Naive thymus-derived CD4-positive, alpha-beta T cell (primary cell): ENCODE measurements around the gene CLTCL1. TPM values are rescaled to one million over a fixed set of nuclear protein-coding genes. Genes with fewer than 3 reads are reported as not detected.

Experiments
- ATAC-seq: fragments of 150-1000 bp; cut with Tn5 transposase; 2 replicates; pipeline ENCODE4 v1.10.0; 2021; ENCODE audit warnings: mild to moderate bottlenecking, moderate library complexity
- CTCF ChIA-PET: fragments of 350-600 bp; sonication (Branson Sonifier 250); formaldehyde crosslinking; loops from one replicate; lab custom pipeline; 2021; ENCODE audit warnings: antibody characterized with exemption; lab: Charles Lee
- POLR2A ChIA-PET: fragments of 350-600 bp; sonication (Branson Sonifier 250); formaldehyde crosslinking; loops from one replicate; lab custom pipeline; 2021; ENCODE audit warnings: antibody characterized with exemption, inconsistent platforms; lab: Charles Lee
- DNase-seq, 9 donors: peaks; one replicate each; pipeline versions ENCODE4 v3.0.0 to v3.0.0-alpha.2; 2020 to 2022; ENCODE audit warnings: mixed read lengths in 1 of 9
- H3K27ac ChIP-seq: one replicate; pipeline ENCODE4 v1.7.0; 2013; ENCODE audit warnings: mild to moderate bottlenecking, low read depth, low read length, moderate library complexity
- H3K27me3 ChIP-seq, 2 donors: one replicate each; pipeline ENCODE4 v1.7.0; 2013; ENCODE audit warnings: low read length in 2 of 2, mild to moderate bottlenecking in 2 of 2, moderate library complexity in 2 of 2; ENCODE audit not compliant: control insufficient read depth in 2 of 2, insufficient read depth in 2 of 2
- H3K36me3 ChIP-seq, 3 experiments: 1 replicate in 2 of 3; 2 replicates in 1 of 3; pipeline ENCODE4 v1.7.0; 2013; ENCODE audit warnings: low read length in 3 of 3, mild to moderate bottlenecking in 3 of 3, moderate library complexity in 1 of 3; ENCODE audit not compliant: insufficient read depth in 3 of 3, control insufficient read depth in 2 of 3
- H3K4me1 ChIP-seq, 2 donors: one replicate each; pipeline ENCODE4 v1.7.0; 2013; ENCODE audit warnings: low read length in 2 of 2, mild to moderate bottlenecking in 2 of 2, moderate library complexity in 1 of 2; ENCODE audit not compliant: control insufficient read depth in 2 of 2, insufficient read depth in 2 of 2
- H3K4me3 ChIP-seq: 2 replicates; pipeline ENCODE4 v1.7.0; 2013; ENCODE audit warnings: mild to moderate bottlenecking, low read length
- H3K9me3 ChIP-seq, 3 experiments: 1 replicate in 2 of 3; 2 replicates in 1 of 3; pipeline ENCODE4 v1.7.0; 2013; ENCODE audit warnings: low read length in 3 of 3; ENCODE audit not compliant: control insufficient read depth in 2 of 3
- H3K27ac Mint-ChIP-seq, 9 donors: one replicate each; pipeline ENCODE4 v1.8.0; 2020 to 2022; ENCODE audit warnings: mixed read lengths in 9 of 9, mild to moderate bottlenecking in 8 of 9, moderate library complexity in 5 of 9, inconsistent platforms in 2 of 9
- H3K27me3 Mint-ChIP-seq, 5 donors: one replicate each; pipeline ENCODE4 v1.8.0; 2021 to 2022; ENCODE audit warnings: mixed read lengths in 5 of 5, mild to moderate bottlenecking in 1 of 5
- H3K36me3 Mint-ChIP-seq, 5 donors: one replicate each; pipeline ENCODE4 v1.8.0; 2020 to 2022; ENCODE audit warnings: mixed read lengths in 5 of 5, mild to moderate bottlenecking in 3 of 5, inconsistent platforms in 1 of 5
- H3K4me1 Mint-ChIP-seq, 7 donors: one replicate each; pipeline ENCODE4 v1.8.0; 2020 to 2022; ENCODE audit warnings: mixed read lengths in 7 of 7, mild to moderate bottlenecking in 3 of 7, inconsistent platforms in 1 of 7
- H3K4me3 Mint-ChIP-seq, 10 donors: one replicate each; pipeline ENCODE4 v1.8.0; 2020 to 2022; ENCODE audit warnings: mild to moderate bottlenecking in 10 of 10, mixed read lengths in 10 of 10, moderate library complexity in 6 of 10, inconsistent platforms in 2 of 10
- H3K9me3 Mint-ChIP-seq, 11 donors: one replicate each; pipeline ENCODE4 v1.8.0; 2020 to 2022; ENCODE audit warnings: mixed read lengths in 11 of 11, mild to moderate bottlenecking in 4 of 11, inconsistent platforms in 1 of 11, moderate library complexity in 1 of 11
- intact Hi-C, 2 donors: fragments of 100-400 bp; cut with micrococcal nuclease; formaldehyde crosslinking; loops; one replicate each; pipeline ENCODE4 v1.15.1; 2023
- polyA plus RNA-seq, 2 donors: library from polyadenylated mRNA; unstranded; fragments of 300-500 nt; fragmentation: Illumina TruSeq; gene quantifications; one replicate each; pipeline ENCODE4 v1.2.3, GENCODE V29; 2021
- total RNA-seq, 6 experiments: library from RNA in 5 of 6; stranded (reverse) in 5 of 6; gene quantifications; 1 replicate in 5 of 6; 2 replicates in 1 of 6; pipeline ENCODE4 v1.2.3 and lab custom pipeline; 2021 to 2026

CLTCL1 gene
- total and polyA plus RNA-seq, 7 experiments from 2014 or later = 0.22 to 3.1 (median 1.2) TPM

DNA sequence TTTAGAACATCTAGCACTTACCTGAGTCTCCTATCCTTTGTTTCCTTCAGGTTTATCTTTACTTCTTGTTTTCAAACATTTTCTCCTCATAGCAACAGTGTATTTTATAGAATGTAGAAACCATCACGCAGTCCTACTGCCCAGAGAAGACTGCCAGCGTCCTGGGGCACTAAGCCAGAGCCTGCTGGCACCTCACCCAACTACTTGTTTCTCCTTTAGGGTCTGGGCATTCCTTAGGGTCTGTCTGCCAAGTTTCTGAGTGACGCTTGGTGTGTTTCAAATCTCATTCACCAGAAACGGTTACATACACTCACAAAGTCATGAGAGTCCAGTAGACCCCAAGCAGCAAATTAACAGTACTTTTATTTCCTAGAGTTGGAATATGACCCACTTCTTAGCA, 63.3 kb downstream of the CLTCL1 start:
- Histone ChIP-seq H3K4me3 (no peak overlapping the region), H3K9me3 (no peaks in the 10 kb centered on the region), H3K27ac (no peak overlapping the region), H3K4me1 (no peaks in the 10 kb centered on the region), H3K27me3 (no peaks in the 10 kb centered on the region), H3K36me3 (no peaks in the 10 kb centered on the region)
- H3K27me3 Mint-ChIP-seq = peaks cover 0 to 8% (median 0%) of the 10 kb centered on the region in 5 donors
- H3K27ac Mint-ChIP-seq = no peak overlapping the region
- CTCF ChIA-PET = no interaction called here
- H3K4me3 Mint-ChIP-seq = no peak overlapping the region
- ATAC-seq = no peak
- no peak for DNase-seq
- POLR2A ChIA-PET = no interaction called here
- no peaks in the 10 kb centered on the region for H3K9me3 Mint-ChIP-seq
- peaks cover 0 to 3% (median 0%) of the 10 kb centered on the region in 7 donors for H3K4me1 Mint-ChIP-seq
- intact Hi-C loops = no loop called here
- peaks cover 0 to 7% (median 5%) of the 10 kb centered on the region in 5 donors for H3K36me3 Mint-ChIP-seq

DNA sequence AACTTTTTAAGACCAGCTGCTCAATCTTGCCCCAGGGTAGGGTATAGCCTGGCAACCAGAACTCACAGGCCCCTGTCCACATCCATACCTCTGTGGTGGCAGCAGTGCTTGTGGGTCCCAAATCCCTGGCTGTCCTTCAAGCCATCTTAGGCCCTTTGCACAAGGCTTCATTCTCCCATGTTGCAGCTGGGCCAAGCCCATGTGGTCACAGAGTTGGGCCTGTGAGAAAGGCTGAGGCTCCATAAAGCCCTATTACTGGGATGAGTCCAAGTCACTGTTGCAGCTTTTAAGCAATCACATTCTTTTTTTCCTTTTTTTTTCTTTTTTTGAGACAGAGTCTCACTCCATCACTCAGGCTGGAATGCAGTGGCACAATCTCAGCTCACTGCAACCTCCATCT, 65.1 kb downstream of the CLTCL1 start:
- H3K4me1 Mint-ChIP-seq = peaks cover 0 to 3% (median 0%) of the 10 kb centered on the region in 7 donors
- H3K27me3 Mint-ChIP-seq = peaks cover 0 to 8% (median 0%) of the 10 kb centered on the region in 5 donors
- Histone ChIP-seq H3K4me1 (no peaks in the 10 kb centered on the region), H3K27me3 (no peaks in the 10 kb centered on the region), H3K27ac (no peak overlapping the region), H3K4me3 (no peak overlapping the region), H3K36me3 (no peaks in the 10 kb centered on the region), H3K9me3 (no peaks in the 10 kb centered on the region)
- intact Hi-C loops = no loop called here
- no peaks in the 10 kb centered on the region for H3K9me3 Mint-ChIP-seq
- DNase-seq (no peak), ATAC-seq (no peak)
- H3K36me3 Mint-ChIP-seq = peaks cover 0 to 6% (median 0%) of the 10 kb centered on the region in 5 donors
- H3K27ac Mint-ChIP-seq = no peak overlapping the region
- no peak overlapping the region for H3K4me3 Mint-ChIP-seq
- ChIA-PET CTCF (no interaction called here), POLR2A (interaction anchor here (0.6 kb wide), 1 partner anchor 79 kb away, joined by 4 read pairs; no protein-coding TSS in a partner anchor)

DNA sequence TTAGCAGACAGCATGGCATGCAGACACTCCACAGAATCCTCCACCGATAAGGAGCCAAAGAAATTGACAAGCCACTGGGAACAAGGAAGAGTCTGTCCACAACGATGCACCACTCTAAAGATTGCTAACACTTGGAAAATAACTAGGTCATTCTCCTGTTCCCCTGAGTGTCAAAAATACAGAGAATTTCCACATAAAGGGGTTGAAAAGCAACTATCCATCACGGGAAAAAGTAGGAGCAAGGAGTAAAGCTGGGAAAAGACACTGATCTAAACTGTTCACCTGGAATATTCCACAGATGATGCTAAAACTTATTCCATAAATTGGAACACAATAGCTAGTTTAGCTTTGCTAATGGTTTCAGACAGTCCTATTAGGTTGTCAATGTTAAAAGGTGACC, 66.0 kb downstream of the CLTCL1 start:
- Histone ChIP-seq H3K4me3 (no peak overlapping the region), H3K4me1 (no peaks in the 10 kb centered on the region), H3K36me3 (no peaks in the 10 kb centered on the region), H3K9me3 (no peaks in the 10 kb centered on the region), H3K27ac (no peak overlapping the region), H3K27me3 (no peaks in the 10 kb centered on the region)
- Mint-ChIP-seq H3K4me1 (peaks cover 0 to 3% (median 0%) of the 10 kb centered on the region in 7 donors), H3K9me3 (no peaks in the 10 kb centered on the region), H3K27ac (no peak overlapping the region), H3K27me3 (peaks cover 0 to 8% (median 0%) of the 10 kb centered on the region in 5 donors), H3K4me3 (no peak overlapping the region), H3K36me3 (peaks cover 0 to 6% (median 0%) of the 10 kb centered on the region in 5 donors)
- no peak for ATAC-seq
- CTCF ChIA-PET = no interaction called here
- DNase-seq = no peak
- POLR2A ChIA-PET = no interaction called here
- intact Hi-C loops = no loop called here

DNA sequence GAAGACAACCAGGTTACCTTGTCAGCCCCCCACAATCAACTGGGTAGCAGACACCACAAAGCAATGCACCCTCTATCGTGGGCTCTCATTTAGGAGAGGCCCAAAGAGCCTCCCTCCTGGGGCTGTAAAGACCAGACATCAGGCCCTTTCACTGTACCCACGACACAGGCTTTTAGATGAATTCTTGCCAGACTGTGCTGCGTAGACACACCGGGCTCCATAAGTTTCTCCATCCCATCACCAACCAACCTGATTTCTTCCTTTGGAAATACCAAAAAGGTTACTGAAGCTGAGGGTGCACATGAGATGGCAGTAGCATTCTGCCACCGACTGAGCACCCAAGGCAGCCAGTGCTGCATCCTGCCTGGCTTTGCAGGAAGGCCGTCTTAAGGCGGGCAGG, 66.5 kb downstream of the CLTCL1 start:
- Histone ChIP-seq H3K9me3 (no peaks in the 10 kb centered on the region), H3K36me3 (no peaks in the 10 kb centered on the region), H3K4me1 (no peaks in the 10 kb centered on the region), H3K27me3 (no peaks in the 10 kb centered on the region), H3K4me3 (no peak overlapping the region), H3K27ac (no peak overlapping the region)
- Mint-ChIP-seq H3K27me3 (peaks cover 0 to 7% (median 0%) of the 10 kb centered on the region in 5 donors), H3K4me1 (no peaks in the 10 kb centered on the region), H3K4me3 (no peak overlapping the region), H3K9me3 (no peaks in the 10 kb centered on the region), H3K36me3 (peaks cover 0 to 6% (median 0%) of the 10 kb centered on the region in 5 donors), H3K27ac (no peak overlapping the region)
- CTCF ChIA-PET = no interaction called here
- DNase-seq (no peak), ATAC-seq (no peak)
- POLR2A ChIA-PET = no interaction called here
- intact Hi-C loops = no loop called here

DNA sequence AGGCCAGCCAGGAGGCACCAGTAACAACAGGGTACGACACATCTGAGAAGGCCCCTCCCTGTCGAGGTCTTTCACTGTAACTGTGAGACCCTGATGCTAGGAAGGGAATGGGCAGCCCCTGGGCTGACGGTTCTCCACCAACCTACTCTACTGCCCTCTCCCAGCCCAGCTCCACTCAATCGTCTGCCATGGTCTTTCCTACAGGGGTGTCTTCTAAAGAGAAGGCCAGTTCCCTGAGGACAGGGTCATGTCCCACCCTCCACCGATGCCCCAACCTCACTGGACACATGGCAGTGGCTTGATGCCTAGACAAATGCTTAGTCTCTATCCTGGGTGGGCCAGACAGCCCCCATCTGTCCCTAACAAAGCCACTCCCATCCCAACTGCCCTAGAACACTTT, 67.0 kb downstream of the CLTCL1 start:
- H3K4me1 ChIP-seq = no peaks in the 10 kb centered on the region
- Mint-ChIP-seq H3K4me1 (no peaks in the 10 kb centered on the region), H3K36me3 (peaks cover 0 to 6% (median 0%) of the 10 kb centered on the region in 5 donors), H3K27ac (no peak overlapping the region), H3K27me3 (peaks cover 0 to 7% (median 0%) of the 10 kb centered on the region in 5 donors), H3K4me3 (no peak overlapping the region), H3K9me3 (no peaks in the 10 kb centered on the region)
- no peaks in the 10 kb centered on the region for H3K9me3 ChIP-seq
- no peak overlapping the region for H3K27ac ChIP-seq
- CTCF ChIA-PET = no interaction called here
- no peaks in the 10 kb centered on the region for H3K27me3 ChIP-seq
- POLR2A ChIA-PET = no interaction called here
- ATAC-seq (no peak), DNase-seq (no peak)
- intact Hi-C loops = no loop called here
- H3K4me3 ChIP-seq = no peak overlapping the region
- H3K36me3 ChIP-seq = no peaks in the 10 kb centered on the region

DNA sequence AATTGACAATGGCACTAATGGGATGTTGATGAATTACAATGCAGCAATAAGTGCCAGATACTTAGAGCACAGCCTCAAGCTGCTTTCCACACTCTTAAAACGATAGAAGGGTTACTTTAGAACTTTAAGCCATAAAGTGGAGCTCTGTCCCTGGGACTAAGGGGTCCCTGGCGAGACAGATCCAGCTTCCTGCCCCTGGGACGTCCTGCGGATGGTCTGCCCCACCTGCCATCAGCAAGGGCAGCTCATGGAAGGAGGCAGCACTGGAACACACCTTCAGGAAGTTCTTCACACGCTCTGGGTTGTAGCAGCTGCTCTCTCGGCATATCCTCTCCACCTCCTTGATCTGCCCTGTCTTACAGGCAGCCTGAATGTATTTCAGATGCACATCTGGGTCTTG, 67.9 kb downstream of the CLTCL1 start:
- no peak overlapping the region for H3K4me3 Mint-ChIP-seq
- H3K27ac ChIP-seq = no peak overlapping the region
- DNase-seq = no peak

DNA sequence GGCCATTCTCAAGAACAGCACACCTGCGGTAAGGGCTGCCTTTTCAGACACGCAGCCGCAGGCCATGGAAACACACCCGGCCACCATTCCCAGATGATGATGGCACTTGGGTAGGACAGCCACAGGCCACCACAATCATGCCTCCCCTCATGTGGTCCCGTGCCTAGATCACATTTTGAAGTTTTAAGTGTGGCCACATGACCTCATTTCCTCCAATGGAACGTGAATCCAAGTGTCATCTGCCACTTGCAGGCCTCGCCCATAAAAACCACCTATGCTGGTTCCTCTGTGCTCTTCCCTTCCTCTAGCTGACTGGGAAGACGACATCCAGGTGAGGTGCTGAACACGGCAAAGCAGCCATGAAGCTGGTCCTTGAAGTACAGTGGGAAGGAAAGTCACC, 68.4 kb downstream of the CLTCL1 start:
- DNase-seq = no peak
- Mint-ChIP-seq H3K27ac (no peak overlapping the region), H3K4me1 (peaks cover 0 to 2% (median under 1%) of the 10 kb centered on the region in 7 donors), H3K9me3 (no peaks in the 10 kb centered on the region), H3K36me3 (peaks cover 0 to 6% (median 0%) of the 10 kb centered on the region in 5 donors), H3K4me3 (no peak overlapping the region), H3K27me3 (peaks cover 0 to 3% (median 0%) of the 10 kb centered on the region in 5 donors)
- no peaks in the 10 kb centered on the region for H3K4me1 ChIP-seq
- no peak overlapping the region for H3K27ac ChIP-seq
- intact Hi-C loops = no loop called here
- no peak overlapping the region for H3K4me3 ChIP-seq
- H3K9me3 ChIP-seq = no peaks in the 10 kb centered on the region
- no peaks in the 10 kb centered on the region for H3K36me3 ChIP-seq
- no peak for ATAC-seq
- ChIA-PET POLR2A (no interaction called here), CTCF (no interaction called here)
- H3K27me3 ChIP-seq = no peaks in the 10 kb centered on the region

More for the DNA sequence above, 67.9 kb downstream of the CLTCL1 start:
- ATAC-seq = no peak
- Histone ChIP-seq H3K4me1 (no peaks in the 10 kb centered on the region), H3K27me3 (no peaks in the 10 kb centered on the region), H3K9me3 (no peaks in the 10 kb centered on the region), H3K4me3 (no peak overlapping the region), H3K36me3 (no peaks in the 10 kb centered on the region)
- Mint-ChIP-seq H3K27ac (no peak overlapping the region), H3K9me3 (no peaks in the 10 kb centered on the region), H3K27me3 (peaks cover 0 to 3% (median 0%) of the 10 kb centered on the region in 5 donors), H3K4me1 (no peaks in the 10 kb centered on the region), H3K36me3 (peaks cover 0 to 6% (median 0%) of the 10 kb centered on the region in 5 donors)
- ChIA-PET POLR2A (no interaction called here), CTCF (no interaction called here)
- intact Hi-C loops = no loop called here
